Activated CD4-positive, alpha-beta T cell treated with anti-CD3 and anti-CD28 coated beads, Interleukin-2, amount 10 ng/mL, durations not matched to agents 7 days and 5 days (primary cell): Measurements from ENCODE around the gene HYAL3. TPM values are rescaled to one million over a fixed set of nuclear protein-coding genes. Genes with fewer than 3 reads are reported as not detected.
"Not testable (repeated sequence)": the region's sequence is repeated elsewhere in the genome, so short reads cannot be mapped to it uniquely, and the experiment has no call there.

Experiments used
- CTCF ChIA-PET: fragments of 350-600 bp; sonication (Branson Sonifier 250); formaldehyde crosslinking; loops from one replicate; lab custom pipeline; 2021; ENCODE audit warnings: antibody characterized with exemption; lab: Charles Lee
- POLR2A ChIA-PET: fragments of 350-600 bp; sonication (Branson Sonifier 250); formaldehyde crosslinking; loops from one replicate; lab custom pipeline; 2021; ENCODE audit warnings: antibody characterized with exemption; lab: Charles Lee
- DNase-seq: peaks from one replicate; pipeline ENCODE4 v3.0.0-alpha.2; 2020
- H3K27ac Mint-ChIP-seq: one replicate; pipeline ENCODE4 v1.8.0; 2021; ENCODE audit warnings: mild to moderate bottlenecking, moderate library complexity, mixed read lengths
- H3K27me3 Mint-ChIP-seq: one replicate; pipeline ENCODE4 v1.8.0; 2021; ENCODE audit warnings: mixed read lengths
- H3K36me3 Mint-ChIP-seq: one replicate; pipeline ENCODE4 v1.8.0; 2021; ENCODE audit warnings: low read depth, mixed read lengths
- H3K4me1 Mint-ChIP-seq: one replicate; pipeline ENCODE4 v1.8.0; 2021; ENCODE audit warnings: mixed read lengths
- H3K4me3 Mint-ChIP-seq: one replicate; pipeline ENCODE4 v1.8.0; 2021; ENCODE audit warnings: mild to moderate bottlenecking, moderate library complexity, mixed read lengths
- H3K9me3 Mint-ChIP-seq: one replicate; pipeline ENCODE4 v1.8.0; 2021; ENCODE audit warnings: mixed read lengths
- total RNA-seq, 2 experiments: library from RNA; stranded (reverse); gene quantifications; one replicate each; pipeline ENCODE4 v1.2.3, GENCODE V29; 2021

Gene HYAL3
- total RNA-seq, 2 experiments from 2014 or later: 9.2 to 10.9 TPM

- no peak overlapping the region for H3K27ac Mint-ChIP-seq
- H3K4me1 Mint-ChIP-seq: peaks cover 17% of the 10 kb centered on the region
- POLR2A ChIA-PET: interaction anchor here (1.1 kb wide), 1 partner anchor 9 kb away, joined by 3 read pairs; no protein-coding TSS in a partner anchor
- H3K36me3 Mint-ChIP-seq: peaks cover 48% of the 10 kb centered on the region
- H3K27me3 Mint-ChIP-seq: no peaks in the 10 kb centered on the region
- no peaks in the 10 kb centered on the region for H3K9me3 Mint-ChIP-seq
- no peak for DNase-seq
- no peak overlapping the region for H3K4me3 Mint-ChIP-seq
- CTCF ChIA-PET: interaction anchor here (1.1 to 13.7 kb wide), 5 partner anchors 5 to 27 kb away, joined by 4 to 143 read pairs (median 5); no protein-coding TSS in a partner anchor
Measured at GRCh38 chr3:50255251-50255615, 44.0 kb downstream of the HYAL3 start.

GRCh38 chr3:50254577-50255250 is 44.5 kb downstream of the HYAL3 start:
- Mint-ChIP-seq H3K4me1 (peaks cover 20% of the 10 kb centered on the region), H3K36me3 (peaks cover 48% of the 10 kb centered on the region), H3K27me3 (no peaks in the 10 kb centered on the region), H3K9me3 (no peaks in the 10 kb centered on the region), H3K4me3 (no peak overlapping the region), H3K27ac (no peak overlapping the region)
- DNase-seq: no peak
- ChIA-PET CTCF (interaction anchor here (1.0 to 13.7 kb wide), 8 partner anchors 4 to 60 kb away, joined by 3 to 143 read pairs (median 5); no protein-coding TSS in a partner anchor), POLR2A (interaction anchor here (1.1 kb wide), 1 partner anchor 8 kb away, joined by 3 read pairs; no protein-coding TSS in a partner anchor)

DNA sequence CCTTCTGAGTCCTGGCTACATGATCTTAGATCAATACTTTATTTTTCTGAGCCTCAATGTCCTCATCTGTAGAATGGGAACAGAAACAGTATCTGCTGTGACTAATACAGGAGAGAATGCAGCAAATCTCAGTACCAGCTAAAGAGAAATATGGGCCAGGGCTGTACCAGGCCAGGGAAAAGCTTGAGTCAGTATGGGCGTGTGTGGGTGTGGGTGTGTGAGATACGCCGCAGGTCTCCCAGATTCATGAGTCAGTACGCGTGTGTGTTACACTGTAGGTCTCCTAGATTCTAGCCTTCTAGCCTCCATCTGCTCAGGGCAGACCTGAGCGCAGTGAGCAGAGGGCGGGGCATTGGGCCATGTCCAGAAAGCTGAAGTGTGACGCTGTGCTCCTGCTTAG is 48.0 kb downstream of the HYAL3 start:
- H3K9me3 Mint-ChIP-seq: no peaks in the 10 kb centered on the region
- H3K4me1 Mint-ChIP-seq: peaks cover 34% of the 10 kb centered on the region
- no peak overlapping the region for H3K4me3 Mint-ChIP-seq

GRCh38 chr3:50250514-50250913 is 48.7 kb downstream of the HYAL3 start:
- ChIA-PET POLR2A (no interaction called here), CTCF (interaction anchor here (0.6 to 13.3 kb wide), 4 partner anchors 11 to 102 kb away, joined by 3 to 212 read pairs (median 75); no protein-coding TSS in a partner anchor)
- Mint-ChIP-seq H3K36me3 (peaks cover 32% of the 10 kb centered on the region), H3K27me3 (no peaks in the 10 kb centered on the region), H3K9me3 (no peaks in the 10 kb centered on the region), H3K27ac (no peak overlapping the region), H3K4me3 (no peak overlapping the region), H3K4me1 (peaks cover 39% of the 10 kb centered on the region)
- no peak for DNase-seq

More for the DNA sequence above, 48.0 kb downstream of the HYAL3 start:
- CTCF ChIA-PET: interaction anchor here (2.6 to 13.3 kb wide), 3 partner anchors 10 to 57 kb away, joined by 7 to 212 read pairs (median 143); no protein-coding TSS in a partner anchor
- Mint-ChIP-seq H3K36me3 (peaks cover 33% of the 10 kb centered on the region), H3K27ac (no peak overlapping the region), H3K27me3 (no peaks in the 10 kb centered on the region)
- DNase-seq: no peak
- POLR2A ChIA-PET: no interaction called here

GRCh38 chr3:50249457-50249856 is 49.7 kb downstream of the HYAL3 start:
- POLR2A ChIA-PET: no interaction called here
- H3K4me3 Mint-ChIP-seq: no peak overlapping the region
- H3K27ac Mint-ChIP-seq: no peak overlapping the region
- peaks cover 30% of the 10 kb centered on the region for H3K36me3 Mint-ChIP-seq
- CTCF ChIA-PET: interaction anchor here (0.9 to 13.3 kb wide), 3 partner anchors 12 to 43 kb away, joined by 4 to 212 read pairs (median 143); no protein-coding TSS in a partner anchor
- H3K27me3 Mint-ChIP-seq: no peaks in the 10 kb centered on the region
- peaks cover 50% of the 10 kb centered on the region for H3K4me1 Mint-ChIP-seq
- DNase-seq: no peak
- no peaks in the 10 kb centered on the region for H3K9me3 Mint-ChIP-seq

DNA sequence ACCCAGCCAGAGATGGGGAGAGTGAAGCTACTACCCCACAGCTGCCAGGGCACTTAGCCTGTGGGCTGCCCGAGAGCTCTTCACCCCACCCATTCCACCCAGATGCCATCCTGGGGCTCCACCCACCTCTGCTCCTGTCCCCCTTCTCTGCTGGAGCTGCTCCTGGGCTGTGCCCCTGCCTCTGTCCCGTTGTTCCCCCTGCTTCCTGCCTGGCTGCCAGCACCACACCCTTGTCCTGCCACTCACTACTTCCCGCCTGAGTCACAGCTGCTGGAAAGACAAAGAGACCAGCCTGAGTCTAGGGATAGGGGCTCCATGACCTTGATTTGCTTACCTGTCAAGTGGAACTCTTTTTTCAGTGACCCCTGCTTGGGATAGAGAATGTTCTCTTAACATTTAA is 50.8 kb downstream of the HYAL3 start:
- ChIA-PET CTCF (interaction anchor here (3.5 to 13.3 kb wide), 3 partner anchors 11 to 19 kb away, joined by 42 to 212 read pairs (median 143); partner anchors contain the start of gene GNAI2), POLR2A (no interaction called here)
- no peaks in the 10 kb centered on the region for H3K27me3 Mint-ChIP-seq
- H3K27ac Mint-ChIP-seq: peak overlapping the region; percentile 80
- DNase-seq: no peak
- peaks cover 26% of the 10 kb centered on the region for H3K36me3 Mint-ChIP-seq
- H3K4me3 Mint-ChIP-seq: no peak overlapping the region
- no peaks in the 10 kb centered on the region for H3K9me3 Mint-ChIP-seq
- peaks cover 55% of the 10 kb centered on the region for H3K4me1 Mint-ChIP-seq

DNA sequence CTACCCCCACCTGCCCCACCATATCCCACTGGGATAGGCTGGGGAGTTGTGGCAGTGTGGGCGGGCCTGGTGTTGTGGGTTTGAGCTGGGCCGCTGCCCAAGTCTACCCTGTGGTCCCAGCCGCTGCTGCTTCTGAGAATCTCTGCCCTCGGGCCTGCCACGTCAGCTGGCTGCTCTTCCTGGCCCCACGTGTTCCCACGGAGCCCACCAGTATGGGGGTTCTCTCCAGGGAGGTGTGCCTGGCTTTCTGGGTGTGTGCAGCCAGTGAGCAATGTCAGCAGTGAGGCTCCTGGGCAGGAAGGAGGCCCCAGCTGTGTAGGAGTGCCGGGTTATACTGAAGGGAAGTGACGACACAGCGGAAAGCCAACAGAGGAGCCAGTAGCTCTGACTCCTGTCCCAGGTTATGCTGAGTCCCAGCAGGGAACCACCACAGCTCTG is 52.7 kb downstream of the HYAL3 start:
- ChIA-PET CTCF (interaction anchor here (0.7 to 13.3 kb wide), 26 partner anchors 8 to 122 kb away, joined by 3 to 212 read pairs (median 6); partner anchors contain the start of genes CYB561D2, GNAI2, GNAT1 and HYAL3), POLR2A (interaction anchor here (0.8 to 1.4 kb wide), 3 partner anchors 9 to 11 kb away, joined by 3 to 8 read pairs (median 6); partner anchors contain the start of gene GNAI2)
- H3K4me3 Mint-ChIP-seq: peak overlapping the region; percentile 75
- H3K27me3 Mint-ChIP-seq: no peaks in the 10 kb centered on the region
- peaks cover 23% of the 10 kb centered on the region for H3K36me3 Mint-ChIP-seq
- no peaks in the 10 kb centered on the region for H3K9me3 Mint-ChIP-seq
- H3K27ac Mint-ChIP-seq: peak overlapping the region; percentile 93
- peak; percentile 89 for DNase-seq
- peaks cover 73% of the 10 kb centered on the region for H3K4me1 Mint-ChIP-seq

DNA sequence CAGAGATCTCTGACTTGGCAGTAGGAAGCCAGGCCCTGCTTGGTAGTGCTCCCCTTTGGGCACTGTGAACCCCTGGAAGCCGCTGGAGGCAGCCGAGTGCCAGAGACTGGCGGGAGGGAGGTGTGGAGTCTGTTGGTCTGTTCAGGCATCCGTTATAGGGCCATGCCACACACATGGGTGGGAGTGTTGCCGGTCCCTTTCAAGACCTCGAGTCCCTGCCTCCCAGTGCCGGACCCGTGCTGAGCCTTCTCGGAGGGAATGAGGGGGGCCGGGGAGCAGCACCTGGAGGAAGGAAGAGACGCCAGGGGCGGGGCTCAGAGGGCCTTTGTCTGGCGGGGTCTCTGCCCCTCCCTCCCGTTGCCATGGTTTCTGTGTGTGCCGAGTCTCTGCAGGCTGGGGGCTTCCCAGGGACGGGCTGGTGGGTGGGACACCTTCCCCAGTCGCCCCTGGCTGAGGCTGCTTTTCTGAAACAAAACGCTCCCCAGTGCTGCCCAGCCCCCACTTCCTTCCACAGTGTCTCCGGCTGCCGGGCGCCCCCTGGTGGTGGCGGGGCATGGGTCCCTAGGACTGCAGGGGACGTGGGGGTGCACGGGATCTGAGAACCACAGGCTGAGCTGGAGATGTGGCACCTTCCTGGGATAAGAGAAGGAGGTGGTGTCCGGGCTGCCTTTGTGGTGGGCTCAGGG is 53.2 kb downstream of the HYAL3 start:
- ChIA-PET POLR2A (interaction anchor here (1.1 to 1.4 kb wide), 2 partner anchors 10 kb away, joined by 3 to 8 read pairs; partner anchors contain the start of gene GNAI2), CTCF (interaction anchor here (0.7 to 13.3 kb wide), 25 partner anchors 8 to 123 kb away, joined by 3 to 212 read pairs (median 6); partner anchors contain the start of genes CYB561D2, GNAI2, GNAT1 and HYAL3)
- Mint-ChIP-seq H3K27ac (peak overlapping the region; percentile 93), H3K36me3 (peaks cover 24% of the 10 kb centered on the region), H3K4me1 (peaks cover 74% of the 10 kb centered on the region), H3K9me3 (no peaks in the 10 kb centered on the region), H3K27me3 (no peaks in the 10 kb centered on the region), H3K4me3 (peak overlapping the region; percentile 75)
- DNase-seq: peak; percentile 95

GRCh38 chr3:50245251-50245745 is 53.9 kb downstream of the HYAL3 start:
- POLR2A ChIA-PET: no interaction called here

GRCh38 chr3:50244813-50245212 is 54.4 kb downstream of the HYAL3 start:
- H3K36me3 Mint-ChIP-seq: peaks cover 27% of the 10 kb centered on the region

More at GRCh38 chr3:50245251-50245745, 53.9 kb downstream of the HYAL3 start:
- no peak for DNase-seq
- Mint-ChIP-seq H3K36me3 (peaks cover 23% of the 10 kb centered on the region), H3K4me1 (peaks cover 77% of the 10 kb centered on the region), H3K27me3 (no peaks in the 10 kb centered on the region), H3K9me3 (no peaks in the 10 kb centered on the region), H3K27ac (peak overlapping the region; percentile 93), H3K4me3 (peak overlapping the region; percentile 75)
- CTCF ChIA-PET: interaction anchor here (13.3 kb wide), 1 partner anchor 16 kb away, joined by 212 read pairs; no protein-coding TSS in a partner anchor

GRCh38 chr3:50243543-50243895 is 55.7 kb downstream of the HYAL3 start:
- Mint-ChIP-seq H3K27me3 (no peaks in the 10 kb centered on the region), H3K4me3 (no peak overlapping the region), H3K36me3 (peaks cover 38% of the 10 kb centered on the region), H3K27ac (peak overlapping the region; percentile 87), H3K4me1 (peaks cover 88% of the 10 kb centered on the region), H3K9me3 (no peaks in the 10 kb centered on the region)
- no peak for DNase-seq
- ChIA-PET CTCF (interaction anchor here (1.0 to 13.3 kb wide), 6 partner anchors 11 to 49 kb away, joined by 3 to 212 read pairs (median 8); no protein-coding TSS in a partner anchor), POLR2A (interaction anchor here (0.6 kb wide), 1 partner anchor 441 kb away, joined by 3 read pairs; no protein-coding TSS in a partner anchor)

More at GRCh38 chr3:50244813-50245212, 54.4 kb downstream of the HYAL3 start:
- H3K4me3 Mint-ChIP-seq, H3K27me3 Mint-ChIP-seq, POLR2A ChIA-PET, DNase-seq, H3K9me3 Mint-ChIP-seq: not testable (repeated sequence)
- H3K27ac Mint-ChIP-seq: peak overlapping the region; percentile 93
- peaks cover 78% of the 10 kb centered on the region for H3K4me1 Mint-ChIP-seq
- CTCF ChIA-PET: interaction anchor here (1.8 to 13.3 kb wide), 3 partner anchors 15 to 51 kb away, joined by 8 to 212 read pairs (median 13); no protein-coding TSS in a partner anchor
